Smooth muscle cell of the brain vasculature (primary cell): ENCODE data around the gene METTL21A.
"Not testable (repeated sequence)": the region's sequence is repeated elsewhere in the genome, so short reads cannot be mapped to it uniquely, and the experiment has no call there.

Experiments used
- DNase-seq: peaks from one replicate; pipeline ENCODE4 v3.0.0-alpha.2; 2012; ENCODE audit warnings: low read depth, low spot score

METTL21A gene

GRCh38 chr2:207625014-207625907 lies at the start of gene METTL21A:
METTL21A (minus strand) TSS chr2:207625394; CDS start chr2:207624375, 1,019 bp downstream.
- no peak for DNase-seq

GRCh38 chr2:207674826-207675225 lies 49.6 kb upstream of the METTL21A start:
- no peak for DNase-seq

- DNase-seq: no peak
Measured at GRCh38 chr2:207674266-207674774, 49.1 kb upstream of the METTL21A start.

- DNase-seq: no peak
Measured at GRCh38 chr2:207673431-207673830, 48.2 kb upstream of the METTL21A start.

- no peak for DNase-seq
Measured at GRCh38 chr2:207670887-207671286, 45.7 kb upstream of the METTL21A start.

GRCh38 chr2:207663870-207664545 lies 38.8 kb upstream of the METTL21A start:
- no peak for DNase-seq

- DNase-seq: no peak
Measured at GRCh38 chr2:207662203-207662602, 37.0 kb upstream of the METTL21A start.

GRCh38 chr2:207660994-207661393 lies 35.8 kb upstream of the METTL21A start:
- no peak for DNase-seq

GRCh38 chr2:207658156-207658555 lies 33.0 kb upstream of the METTL21A start:
- DNase-seq: no peak

GRCh38 chr2:207655000-207655399 lies 29.8 kb upstream of the METTL21A start:
- no peak for DNase-seq

GRCh38 chr2:207646582-207646981 lies 21.4 kb upstream of the METTL21A start:
- not testable (repeated sequence) for DNase-seq

GRCh38 chr2:207643892-207644291 lies 18.7 kb upstream of the METTL21A start:
- no peak for DNase-seq

GRCh38 chr2:207640661-207641060 lies 15.5 kb upstream of the METTL21A start:
- DNase-seq: no peak

- DNase-seq: no peak
Measured at GRCh38 chr2:207640160-207640559, 15.0 kb upstream of the METTL21A start.

- DNase-seq: not testable (repeated sequence)
Measured at GRCh38 chr2:207639288-207639687, 14.1 kb upstream of the METTL21A start.

- no peak for DNase-seq
Measured at GRCh38 chr2:207635468-207636200, 10.4 kb upstream of the METTL21A start.

GRCh38 chr2:207633686-207634085 lies 8.5 kb upstream of the METTL21A start:
- no peak for DNase-seq

GRCh38 chr2:207632575-207633493 lies 7.6 kb upstream of the METTL21A start:
- no peak for DNase-seq

- no peak for DNase-seq
Measured at GRCh38 chr2:207630491-207630890, 5.3 kb upstream of the METTL21A start.

- no peak for DNase-seq
Measured at GRCh38 chr2:207629553-207629952, 4.4 kb upstream of the METTL21A start.
